ENCODE data around the gene ZNF467.

ZNF467 gene

DNA sequence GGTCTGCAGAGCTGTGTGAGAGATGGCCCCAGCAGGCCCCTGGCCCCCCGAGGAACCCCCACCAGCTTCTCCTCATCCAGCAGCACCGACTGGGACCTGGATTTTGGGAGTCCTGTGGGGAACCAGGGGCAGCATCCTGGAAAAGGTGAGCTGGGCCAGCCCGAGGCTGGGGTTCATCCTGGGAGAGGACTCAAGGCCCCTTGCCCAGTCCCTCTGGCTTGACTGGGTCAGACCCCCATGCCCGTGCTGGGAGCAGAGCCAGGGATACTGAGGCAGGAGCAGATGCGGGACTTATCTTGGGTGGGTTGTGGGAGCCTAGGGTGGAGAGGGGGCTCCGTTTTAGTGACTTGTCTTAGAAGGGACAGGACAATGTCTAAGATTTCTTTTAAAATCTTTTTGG lies 47.5 kb downstream of the ZNF467 start:
- DNase-seq (ENCODE audit: low spot score): no peak

DNA sequence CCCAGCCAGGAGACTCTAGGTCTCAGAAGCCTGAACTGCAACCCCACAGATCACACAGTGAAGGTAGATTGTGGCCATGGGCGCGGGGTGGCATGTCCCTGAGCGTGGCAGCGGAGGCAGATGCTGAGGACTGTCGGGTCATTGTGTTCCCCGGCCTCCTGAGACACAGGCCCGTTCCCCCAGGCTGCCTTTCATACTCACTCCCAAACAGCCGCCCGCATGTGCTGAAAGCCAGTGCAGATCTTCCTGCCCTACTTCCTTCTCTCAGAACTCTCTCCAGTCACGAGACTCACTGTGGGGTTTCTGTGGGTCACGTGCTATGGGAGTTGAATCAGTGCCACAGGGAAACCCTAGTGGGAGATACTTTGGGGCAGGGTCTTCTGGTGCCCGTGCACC lies 48.0 kb downstream of the ZNF467 start:
- no peak for DNase-seq (ENCODE audit: low spot score)

DNA sequence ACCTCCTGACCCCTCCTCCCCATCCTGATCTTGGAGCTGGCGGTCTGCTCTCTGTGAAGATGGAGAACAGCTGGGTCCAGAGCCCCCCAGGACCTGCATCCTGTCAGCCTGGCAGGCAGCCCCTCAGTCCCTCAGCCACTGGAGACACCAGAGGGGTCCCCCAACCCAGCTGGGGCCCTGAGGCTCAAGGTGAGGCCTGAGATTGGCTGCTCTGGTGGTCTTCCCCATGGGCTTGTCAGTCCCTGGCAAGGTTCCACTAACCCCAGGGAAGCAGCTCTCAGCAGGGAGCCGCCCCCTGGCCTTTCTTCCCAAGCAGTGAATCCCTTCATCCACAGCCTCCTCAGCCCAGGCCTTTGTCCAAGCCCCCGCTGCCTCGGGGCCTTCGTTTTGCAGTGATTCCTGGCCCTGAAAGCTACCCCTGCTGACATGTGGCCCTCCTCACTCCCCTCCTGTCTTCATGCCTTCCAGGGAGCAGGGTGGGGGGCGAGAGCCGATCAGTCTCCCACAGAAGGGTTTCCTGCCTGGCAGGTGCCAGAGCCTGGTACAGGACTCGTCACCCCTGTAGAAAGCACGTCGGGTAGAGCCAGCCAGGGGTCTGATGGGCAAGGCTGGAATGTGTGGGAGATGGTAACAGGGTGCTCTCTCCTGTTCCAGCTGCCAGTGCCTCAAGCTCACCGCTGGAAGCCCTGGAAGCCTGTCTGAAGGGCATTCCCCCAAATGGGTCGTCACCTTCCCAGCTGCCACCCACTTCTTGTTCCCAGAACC lies 48.5 kb downstream of the ZNF467 start:
- no peak for DNase-seq (ENCODE audit: low spot score)

DNA sequence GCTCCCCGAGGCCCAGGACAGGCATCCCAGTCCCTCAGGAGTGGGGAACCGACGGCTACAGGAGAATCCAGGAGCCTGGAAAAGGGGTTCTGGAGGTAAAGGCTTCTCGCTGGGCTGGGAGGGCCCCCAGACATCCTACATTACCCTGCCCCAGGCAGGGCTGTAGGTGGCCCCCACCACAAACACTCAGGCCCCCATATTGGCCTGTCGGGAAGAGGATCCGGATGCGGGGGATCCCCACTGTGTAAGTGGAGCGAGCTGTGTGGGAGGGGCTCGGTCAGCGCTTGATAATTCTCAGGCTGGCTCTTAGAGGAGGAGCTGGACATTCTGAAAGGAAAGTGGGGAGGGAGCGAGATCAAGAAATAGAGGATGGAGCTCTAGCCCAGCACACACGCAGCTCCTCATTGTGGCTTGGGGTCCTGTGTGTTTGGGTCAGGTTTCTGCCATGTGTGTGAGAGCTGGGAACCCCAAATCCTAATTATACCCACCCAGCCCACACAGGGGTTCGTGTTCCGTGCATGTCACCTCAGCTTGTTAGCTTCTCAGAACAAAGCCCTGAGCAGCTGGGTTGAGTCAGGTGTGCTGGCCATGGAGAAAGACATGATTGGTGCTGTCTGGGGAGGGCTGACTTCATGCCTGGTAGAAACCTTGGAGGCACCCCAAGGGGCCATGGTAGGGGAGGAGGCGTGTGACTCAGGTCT lies 49.4 kb downstream of the ZNF467 start:
- DNase-seq (ENCODE audit: low spot score): no peak

DNA sequence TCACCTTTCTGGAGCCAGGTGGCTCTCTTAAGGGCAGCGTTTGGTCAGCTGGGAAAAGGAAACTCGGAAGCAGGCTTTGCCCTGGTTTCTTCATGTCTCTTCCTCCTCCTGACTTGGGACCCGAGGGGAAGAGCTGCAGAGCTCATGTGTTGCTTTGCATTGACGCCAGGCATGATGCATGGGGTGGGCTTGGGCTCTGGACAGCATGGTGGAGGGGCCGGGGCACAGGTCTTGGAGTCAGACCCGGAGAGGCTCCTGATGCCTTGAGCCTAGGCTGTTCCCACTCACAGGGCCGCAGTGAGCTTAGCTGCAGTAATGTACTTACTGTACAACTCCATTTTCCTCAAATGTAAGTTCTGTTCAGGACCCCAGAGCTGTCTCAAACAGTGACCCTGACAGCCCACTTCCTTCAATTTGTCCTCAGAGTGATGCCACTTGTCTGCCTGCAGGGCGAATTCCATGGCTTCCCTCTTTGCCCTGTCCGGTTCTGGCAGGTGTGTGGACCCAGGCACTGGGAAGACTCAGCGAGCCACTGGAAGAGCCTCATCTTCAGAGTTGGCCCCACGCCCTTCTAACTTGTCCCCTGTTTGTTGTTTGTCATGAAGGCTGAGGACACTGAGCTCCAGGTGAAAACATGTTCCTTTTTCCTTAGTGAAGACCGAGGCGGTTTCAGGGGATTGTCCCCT lies 50.2 kb downstream of the ZNF467 start:
- no peak for DNase-seq (ENCODE audit: low spot score)

DNA sequence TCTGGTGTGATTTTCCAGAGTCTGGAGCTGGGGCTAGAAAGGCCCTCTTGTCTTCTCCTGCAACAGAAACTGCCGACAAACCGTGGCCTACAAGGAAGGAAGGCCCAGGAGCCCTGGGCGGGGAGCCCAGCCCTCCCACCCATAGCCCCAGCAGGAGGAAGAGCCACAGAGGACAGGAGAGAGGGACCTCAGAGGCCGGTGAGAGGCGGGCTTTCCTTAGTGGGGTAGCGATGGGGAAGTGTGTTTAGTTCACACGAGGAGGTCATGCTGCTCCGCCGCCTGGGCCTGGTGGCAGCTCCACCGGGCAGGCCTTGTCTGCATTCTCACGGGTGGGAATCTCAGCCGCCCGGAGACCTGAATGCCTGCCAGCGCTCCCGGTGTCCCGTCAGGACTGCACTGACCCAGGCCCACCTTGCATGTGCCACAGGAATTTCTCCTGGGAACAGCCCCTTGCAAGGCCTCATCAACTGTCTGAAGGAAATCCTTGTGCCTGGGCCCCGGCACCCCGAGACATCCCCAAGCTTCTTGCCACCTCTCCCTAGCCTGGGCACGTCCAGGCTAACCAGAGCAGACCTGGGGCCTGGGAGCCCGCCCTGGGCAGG lies 50.9 kb downstream of the ZNF467 start:
- no peak for DNase-seq (ENCODE audit: low spot score)

DNA sequence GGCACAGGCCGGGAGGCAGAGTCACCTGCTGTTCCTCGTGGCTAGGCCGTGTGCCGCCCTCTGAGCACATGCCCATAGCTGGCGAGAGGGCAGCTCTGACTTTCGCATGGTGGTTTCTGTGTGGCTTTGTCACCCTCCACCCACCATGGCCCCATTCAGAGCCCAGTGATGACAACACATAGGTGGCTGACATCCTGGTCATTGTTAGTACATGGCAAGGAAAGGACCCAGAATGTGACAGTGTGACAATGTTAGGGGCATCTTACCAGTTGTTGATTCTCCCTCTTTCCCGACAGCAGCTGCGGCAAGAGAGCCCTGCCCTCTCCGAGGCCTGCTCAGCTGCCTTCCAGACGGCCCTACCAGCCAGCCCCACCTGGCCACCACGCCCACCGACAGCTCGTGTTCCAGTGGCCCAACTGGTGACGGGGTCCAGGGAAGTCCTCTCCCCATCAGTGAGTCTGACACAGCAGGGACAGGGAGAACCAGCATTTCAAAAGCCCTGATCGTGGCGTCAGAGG lies 52.2 kb downstream of the ZNF467 start:
- no peak for DNase-seq (ENCODE audit: low spot score)

DNA sequence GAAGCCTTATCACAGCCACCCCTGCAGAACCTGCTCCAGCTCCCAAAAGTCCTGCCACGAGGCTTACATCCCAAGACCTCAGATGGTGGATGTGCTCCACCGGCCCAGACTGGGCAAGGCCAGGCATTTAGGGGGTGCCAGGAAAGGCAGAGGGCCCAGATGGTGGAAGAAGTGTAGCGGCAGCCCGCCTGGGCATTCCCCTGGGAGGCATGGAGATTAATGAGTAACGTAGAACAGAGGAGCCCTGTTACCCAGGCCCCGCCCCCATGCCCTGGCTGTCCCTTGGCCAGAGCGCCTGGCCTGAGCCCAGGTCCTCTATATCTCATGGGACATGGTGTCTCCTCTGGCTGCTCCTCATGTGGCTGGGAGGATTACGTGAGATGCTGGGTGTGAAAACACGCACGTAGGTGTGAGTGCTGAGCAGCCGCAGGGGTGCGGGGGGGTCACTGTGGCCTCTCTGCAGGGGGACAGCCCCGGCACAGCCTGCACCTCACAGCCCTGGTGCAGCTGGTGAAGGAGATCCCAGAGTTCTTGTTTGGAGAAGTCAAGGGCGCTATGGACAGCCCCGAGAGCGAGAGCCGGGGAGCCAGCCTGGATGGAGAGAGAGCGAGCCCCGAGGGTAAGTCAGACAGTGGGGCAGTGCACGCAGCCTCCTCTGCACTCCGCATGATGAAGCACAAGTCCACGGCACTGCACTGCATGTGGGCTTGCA lies 52.9 kb downstream of the ZNF467 start:
- no peak for DNase-seq (ENCODE audit: low spot score)

DNA sequence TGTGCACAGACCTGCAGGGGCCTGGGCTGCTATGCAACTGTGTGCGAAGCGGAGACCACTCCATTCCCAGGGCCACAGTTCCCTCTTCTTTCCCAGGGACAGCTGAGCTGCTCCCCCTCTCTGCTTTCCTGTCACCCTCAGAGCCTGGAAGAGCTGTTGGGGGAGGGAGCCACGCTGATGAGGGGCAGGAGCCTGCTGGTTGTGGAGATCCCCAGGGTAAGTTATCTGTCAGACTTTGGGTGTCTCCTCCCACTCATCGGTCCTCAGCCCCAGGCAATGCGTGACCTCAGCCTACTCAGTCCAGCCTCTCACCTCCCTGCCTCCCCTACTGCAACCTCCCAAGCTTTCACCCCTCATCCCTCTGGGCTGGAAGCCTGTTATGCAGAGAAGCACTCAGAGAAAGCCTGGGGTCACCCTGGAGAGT lies 53.5 kb downstream of the ZNF467 start:
- no peak for DNase-seq (ENCODE audit: low spot score)

DNA sequence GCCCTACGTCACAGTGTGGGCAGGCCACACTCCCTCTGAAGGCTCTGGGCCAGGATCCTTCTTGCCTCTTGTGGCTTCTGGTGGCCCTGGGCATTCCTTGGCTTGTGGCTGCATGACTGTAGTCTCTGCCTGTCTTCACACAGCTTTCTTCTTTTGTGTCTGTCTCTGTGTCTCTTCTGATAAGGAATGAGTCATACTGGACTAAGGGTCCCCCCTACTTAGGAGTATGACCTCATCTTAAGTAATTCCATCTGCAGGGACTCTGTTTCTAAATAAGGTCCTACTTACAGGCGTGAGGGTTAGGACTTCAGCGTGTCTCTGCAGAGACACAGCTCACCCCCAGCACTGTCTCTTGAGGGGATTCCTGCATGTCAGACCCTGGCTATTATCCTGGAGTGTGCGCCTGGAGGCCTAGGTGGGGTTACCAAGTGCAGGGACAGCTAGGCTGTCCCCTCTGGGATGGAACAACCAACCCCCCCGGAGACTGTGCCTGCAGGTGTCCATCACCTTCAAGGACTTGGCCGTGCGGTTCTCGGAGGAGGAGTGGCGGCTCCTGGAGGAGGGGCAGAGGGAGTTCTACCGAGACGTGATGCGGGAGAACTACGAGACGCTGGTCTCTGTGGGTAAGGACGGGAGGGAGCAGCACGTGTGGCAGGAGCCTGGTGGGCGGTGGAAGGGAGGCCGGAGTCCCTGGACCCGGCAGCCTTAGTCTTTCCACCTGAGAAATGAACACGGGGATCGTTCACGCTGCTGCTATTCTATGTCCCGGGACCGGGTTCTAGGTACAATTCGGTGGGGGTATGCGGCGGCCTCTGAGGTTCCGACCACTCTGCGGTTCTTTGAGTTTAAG lies 54.1 kb downstream of the ZNF467 start:
- DNase-seq (ENCODE audit: low spot score): peak; percentile 31

DNA sequence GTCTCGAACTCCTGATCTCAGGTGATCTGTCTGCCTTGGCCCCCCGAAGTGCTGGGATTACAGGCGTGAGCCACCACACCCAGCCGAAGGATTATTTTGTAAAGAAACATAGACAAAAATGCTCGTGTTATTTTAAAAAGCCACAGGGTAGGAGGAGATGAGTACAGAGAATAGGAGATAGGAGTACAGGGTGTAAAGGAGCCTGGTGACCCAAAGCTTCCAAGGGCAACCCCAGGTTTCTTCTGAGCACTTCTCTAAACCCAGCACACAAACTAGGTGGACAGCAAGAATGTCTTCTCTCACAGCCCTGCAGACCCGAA lies 54.7 kb downstream of the ZNF467 start:
- DNase-seq (ENCODE audit: low spot score): no peak

DNA sequence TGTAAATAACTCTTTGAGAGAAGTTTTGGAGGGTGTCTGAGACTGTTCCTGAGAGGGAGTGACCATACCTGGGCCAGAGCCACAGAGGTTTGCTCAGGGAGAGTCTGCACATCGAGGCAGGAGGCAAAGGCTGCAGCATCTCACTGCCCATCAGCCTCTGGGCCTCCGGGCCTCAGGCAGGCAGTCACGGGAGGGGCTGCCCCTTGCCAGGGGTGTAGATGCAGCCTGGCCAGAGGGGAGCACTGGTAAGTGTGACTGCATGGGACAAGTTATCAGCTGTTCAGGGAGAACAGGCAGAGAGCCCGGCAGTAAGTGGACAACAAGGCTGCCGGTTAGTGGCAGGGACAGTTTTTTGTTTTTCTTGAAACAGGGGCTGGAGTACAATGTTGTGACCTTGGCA lies 55.9 kb downstream of the ZNF467 start:
- no peak for DNase-seq (ENCODE audit: low spot score)

DNA sequence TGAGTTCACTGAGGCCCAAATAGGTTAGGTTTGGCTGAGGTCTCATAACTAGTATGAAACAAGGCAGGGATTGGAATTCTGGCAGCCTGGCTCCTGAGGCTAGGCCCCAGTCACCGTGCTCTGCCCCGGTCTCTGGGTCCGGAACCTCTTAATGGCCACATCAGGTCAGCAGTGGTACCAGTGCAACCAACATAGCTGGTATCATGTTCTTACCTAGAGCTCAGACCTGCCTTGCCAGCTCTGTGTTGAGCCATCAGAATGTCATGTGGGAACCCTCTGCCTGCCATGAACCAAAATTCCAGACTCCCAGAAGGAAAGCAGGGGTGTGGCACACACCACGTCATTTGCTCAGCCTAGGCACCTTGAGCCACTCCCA lies 56.5 kb downstream of the ZNF467 start:
- DNase-seq (ENCODE audit: low spot score): no peak

DNA sequence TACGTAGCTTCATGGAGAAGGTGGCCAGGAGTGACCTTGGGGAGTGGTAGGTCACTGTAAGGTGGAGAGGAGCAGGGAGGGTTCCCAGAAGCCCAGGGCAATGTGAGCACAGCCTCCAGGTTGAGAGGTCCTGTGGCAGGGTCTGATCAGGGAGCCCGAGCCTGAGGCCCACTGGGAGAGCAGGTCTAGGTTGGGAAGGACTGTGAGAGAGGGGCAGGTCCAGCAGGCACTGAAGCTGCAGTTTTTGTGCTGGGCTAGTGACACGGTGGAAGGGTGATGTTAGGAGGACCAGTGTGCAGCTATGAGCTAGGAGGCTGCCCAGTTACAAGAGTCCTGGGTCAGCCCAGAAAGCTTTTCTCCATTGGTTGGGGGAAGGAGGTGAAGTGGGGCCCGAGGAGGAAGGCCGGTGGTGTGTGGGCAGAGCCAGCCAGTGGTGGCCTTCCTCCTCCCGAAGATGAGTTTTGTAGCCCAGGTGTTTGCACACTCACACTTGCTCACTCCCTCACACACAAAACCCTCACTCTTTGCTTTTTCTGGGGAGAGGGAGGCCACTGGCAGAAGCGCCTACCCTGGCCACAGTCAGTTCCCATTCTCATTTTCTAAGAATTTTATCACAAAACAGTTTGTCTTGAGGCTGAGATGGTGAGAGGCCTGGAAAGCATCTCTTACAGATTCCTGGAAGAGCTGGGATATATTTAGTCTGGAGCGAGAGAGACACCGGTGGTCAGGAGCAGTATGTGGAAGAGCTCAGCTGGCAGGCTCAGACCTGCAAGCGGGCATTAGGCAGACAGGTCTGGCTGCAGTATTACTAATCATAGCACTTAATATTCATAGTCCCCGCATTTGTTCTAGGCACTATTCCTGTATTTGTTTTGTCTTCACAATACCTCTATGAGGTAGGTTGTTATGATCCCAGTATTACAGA lies 57.1 kb downstream of the ZNF467 start:
- DNase-seq (ENCODE audit: low spot score): no peak

DNA sequence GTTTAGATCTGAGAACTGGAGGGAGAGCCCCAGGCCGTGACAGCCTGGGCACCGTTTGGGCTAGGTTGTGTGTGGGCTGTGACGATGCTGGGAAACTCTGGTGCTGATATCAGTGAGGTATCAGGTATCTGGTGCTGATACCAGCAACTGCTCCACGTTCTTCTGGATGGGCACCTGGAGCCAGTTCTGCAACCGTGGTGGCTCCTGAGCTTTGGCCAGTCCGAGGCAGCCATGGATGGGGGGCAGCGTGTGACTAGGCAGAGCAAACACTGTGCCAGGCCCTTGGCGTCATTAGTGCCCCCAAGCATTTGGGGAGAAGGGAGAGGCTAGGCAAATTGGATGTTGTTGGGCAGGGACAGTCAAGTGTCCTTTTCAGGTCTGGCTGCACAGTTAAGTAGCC lies 57.9 kb downstream of the ZNF467 start:
- DNase-seq (ENCODE audit: low spot score): no peak

DNA sequence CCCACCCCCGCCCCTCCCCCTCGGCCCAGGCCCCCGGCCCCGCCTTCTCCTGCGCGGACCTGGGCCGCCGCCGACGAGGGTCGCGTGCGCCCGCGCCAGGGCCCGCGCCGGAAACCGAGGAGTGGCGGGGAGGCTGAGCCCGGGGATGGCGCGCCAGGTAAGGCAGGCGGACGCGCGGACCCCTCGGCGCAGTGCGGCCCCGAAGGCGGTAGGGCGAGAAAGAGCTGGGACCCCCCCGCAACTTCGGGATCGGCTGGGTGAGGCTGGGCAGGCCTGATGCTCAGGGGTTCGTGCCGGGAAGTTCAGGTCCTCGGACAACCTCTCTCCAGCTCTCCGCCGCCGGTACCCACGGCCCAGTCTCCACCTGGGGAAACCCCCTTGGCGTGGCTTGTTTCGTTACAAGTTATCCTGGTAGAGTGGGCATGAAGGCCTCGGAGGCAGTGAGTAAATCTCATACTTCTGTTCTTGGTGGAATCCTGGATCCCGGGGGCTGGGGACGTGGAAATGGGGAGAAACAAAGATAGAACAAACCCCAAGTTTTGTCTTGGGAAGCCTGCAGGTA lies 58.4 kb downstream of the ZNF467 start:
- DNase-seq (ENCODE audit: low spot score): no peak

Data from AG08396 (cell line).